ENCODE measurements around the gene SMARCD3. TPM values are rescaled to one million over a fixed set of nuclear protein-coding genes. Genes with fewer than 3 reads are reported as not detected.

SMARCD3 gene
- total and polyA plus RNA-seq, 2 of the 8 experiments (the other 6 are each of a cell fraction or from before 2014, with no cell fraction given): 3.0 to 5.6 TPM

DNA sequence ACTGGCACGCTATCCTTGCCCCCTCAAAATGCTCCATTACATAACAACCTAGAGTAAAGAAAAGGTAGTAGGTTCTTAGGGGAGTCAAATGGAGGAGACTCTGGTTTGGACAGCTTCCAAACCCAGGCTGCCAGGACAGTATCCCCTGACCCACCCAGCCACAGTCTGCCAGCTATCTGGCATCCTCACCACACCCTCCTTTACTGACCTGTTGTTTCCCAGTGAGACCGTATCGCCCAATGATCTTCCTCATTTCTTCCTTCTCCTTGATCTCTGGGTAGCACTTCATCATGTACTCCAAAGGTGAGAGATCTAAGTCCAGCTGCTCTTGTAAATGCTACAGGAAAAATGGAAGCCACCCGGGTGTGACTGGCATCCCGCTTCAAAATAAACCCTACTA, 33.1 kb downstream of the SMARCD3 start:
- no peak overlapping the region for H3K23ac ChIP-seq (ENCODE audit: insufficient read length)
- H2BK12ac ChIP-seq (ENCODE audit: low read depth, low read length): no peak overlapping the region
- H3K27ac ChIP-seq (ENCODE audit: low read depth, low read length): no peak overlapping the region
- H2AK5ac ChIP-seq (ENCODE audit: low read depth, low read length): no peak overlapping the region
- no peak for TF ChIP-seq SIRT6 (IDR thresholded peaks at IDR 0.05; ENCODE audit: low read length)
- no peak for TF ChIP-seq RNF2 (IDR thresholded peaks at IDR 0.05; ENCODE audit: borderline replicate concordance, low read depth, low read length, missing control alignments, poor library complexity, severe bottlenecking)
- no peak for TF ChIP-seq POU5F1 (IDR thresholded peaks at IDR 0.05; ENCODE audit: low read depth, low read length)
- no peaks in the 10 kb centered on the region for H3K79me2 ChIP-seq (ENCODE audit: control insufficient read depth in 1 of 2, insufficient read depth in 2 of 2, low read length in 2 of 2)
- 94% methylated on average over 5 of the region's 5 CpGs; no CpG with 5 or more reads in 1 of the 2 experiments for WGBS, 2 experiments (ENCODE audit: extremely low coverage in 1 of 2, insufficient coverage in 1 of 2, insufficient read length in 1 of 2, insufficient replicate concordance in 2 of 2, low coverage in 1 of 2, low lambda C conversion rate in 2 of 2, missing lambda C conversion rate in 1 of 2)
- H3K4me3 ChIP-seq (ENCODE audit: extremely low read depth in 1 of 4, insufficient read depth in 2 of 4, low read depth in 3 of 4, low read length in 4 of 4): no peak overlapping the region
- no peaks in the 10 kb centered on the region for H3K9me3 ChIP-seq (ENCODE audit: insufficient read depth in 2 of 2, low read depth in 1 of 2, low read length in 1 of 2)
- FAIRE-seq (no peak), DNase-seq (ENCODE audit: low read depth in 1 of 2, low spot score in 2 of 2) (no peak)
- H3K79me1 ChIP-seq (ENCODE audit: low read depth, low read length): no peaks in the 10 kb centered on the region
- no peak overlapping the region for H2BK20ac ChIP-seq (ENCODE audit: low read length)
- H3K36me3 ChIP-seq (ENCODE audit: control insufficient read depth in 2 of 4, insufficient read depth in 4 of 4, low read length in 3 of 4): peaks cover 31 to 69% (median 56%) of the 10 kb centered on the region in 4 experiments
- H3K18ac ChIP-seq (ENCODE audit: extremely low read depth, low read length): no peak overlapping the region
- H3K14ac ChIP-seq (ENCODE audit: insufficient read length): no peak overlapping the region
- no peak overlapping the region for H2BK5ac ChIP-seq (ENCODE audit: low read depth, low read length)
- H3K4me1 ChIP-seq (replicated peaks in 1 of 4; ENCODE audit: control insufficient read depth in 3 of 4, insufficient read depth in 4 of 4, low read length in 3 of 4): peaks cover 0 to 2% (median under 1%) of the 10 kb centered on the region in 4 experiments; a peak in 4 of 7 replicates
- H4K91ac ChIP-seq (replicated peaks; ENCODE audit: insufficient read length, low read length): no peak overlapping the region
- no peaks in the 10 kb centered on the region for H3K27me3 ChIP-seq (replicated peaks in 1 of 4; ENCODE audit: control insufficient read depth in 3 of 4, extremely low read depth in 1 of 4, insufficient read depth in 3 of 4, low read length in 3 of 4)
- ChIA-PET CTCF (ENCODE audit: partially characterized antibody) (interaction anchor here (1.6 to 2.3 kb wide), 2 partner anchors 28 to 95 kb away, joined by 4 to 7 read pairs; no protein-coding TSS in a partner anchor), POLR2A (ENCODE audit: partially characterized antibody) (interaction anchor here (5.7 kb wide), 1 partner anchor 11 kb away, joined by 36 read pairs; the partner anchor contains the start of gene ABCF2)
- H3K4me2 ChIP-seq (ENCODE audit: insufficient read depth in 1 of 2, low read depth in 2 of 2, low read length in 2 of 2): no peak overlapping the region
- no peak overlapping the region for H2BK15ac ChIP-seq (ENCODE audit: low read length)
- no peak overlapping the region for H3K4ac ChIP-seq (replicated peaks; ENCODE audit: insufficient read length, low read depth, low read length)
- no peak overlapping the region for H2BK120ac ChIP-seq (replicated peaks; ENCODE audit: low read depth, low read length)
- no peak overlapping the region; a peak in 1 of 7 replicates for H3K9ac ChIP-seq (replicated peaks in 1 of 4; ENCODE audit: extremely low read depth in 1 of 4, low read depth in 3 of 4, low read length in 3 of 4)
- H3K23me2 ChIP-seq (ENCODE audit: low read depth, low read length): no peaks in the 10 kb centered on the region
- no peak overlapping the region for H3K56ac ChIP-seq (replicated peaks; ENCODE audit: insufficient read length, low read depth, low read length)
- peaks cover 5 to 6% of the 10 kb centered on the region in 2 experiments for H4K20me1 ChIP-seq (replicated peaks in 1 of 2; ENCODE audit: control insufficient read depth in 1 of 2, insufficient read depth in 2 of 2, low read length in 2 of 2)
- no peak overlapping the region for H2AFZ ChIP-seq (ENCODE audit: low read length)
- no peak overlapping the region for H4K5ac ChIP-seq (ENCODE audit: insufficient read length, low read depth, low read length)
- H4K8ac ChIP-seq (ENCODE audit: extremely low read depth, insufficient read depth, low read length): no peak overlapping the region

All from H1 (cell line).